ELF-1 (cell line): Measurements from ENCODE around the gene VTI1A.

Experiments
- DNase-seq: peaks from one replicate; pipeline ENCODE4 v3.0.0-alpha.2; 2016; ENCODE audit warnings: low read depth, low spot score

VTI1A gene

DNA sequence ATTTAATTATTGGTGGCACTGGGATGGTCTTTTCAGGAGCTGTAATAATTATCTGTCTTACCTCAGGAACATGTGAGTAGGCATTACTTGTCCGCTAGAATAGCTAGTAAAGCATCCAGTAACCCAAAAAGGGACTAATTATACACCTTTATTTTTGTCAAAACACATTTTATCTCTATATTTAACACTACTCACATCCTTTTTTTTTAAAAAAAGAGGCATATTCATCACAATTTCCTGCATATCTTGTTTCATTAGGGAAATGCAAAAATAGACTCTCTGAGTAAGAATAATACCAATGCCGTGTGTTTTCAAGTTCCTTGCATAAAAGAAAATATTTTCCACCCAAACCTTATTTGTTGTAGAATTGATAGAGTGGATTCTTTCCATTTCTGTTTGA lies 99.5 kb downstream of the VTI1A start:
- DNase-seq: no peak

GRCh38 chr10:112548535-112549276 lies 101.7 kb downstream of the VTI1A start:
- no peak for DNase-seq

- DNase-seq: no peak
These were observed 105.6 kb downstream of the VTI1A start for GRCh38 chr10:112552593-112553110.

DNA sequence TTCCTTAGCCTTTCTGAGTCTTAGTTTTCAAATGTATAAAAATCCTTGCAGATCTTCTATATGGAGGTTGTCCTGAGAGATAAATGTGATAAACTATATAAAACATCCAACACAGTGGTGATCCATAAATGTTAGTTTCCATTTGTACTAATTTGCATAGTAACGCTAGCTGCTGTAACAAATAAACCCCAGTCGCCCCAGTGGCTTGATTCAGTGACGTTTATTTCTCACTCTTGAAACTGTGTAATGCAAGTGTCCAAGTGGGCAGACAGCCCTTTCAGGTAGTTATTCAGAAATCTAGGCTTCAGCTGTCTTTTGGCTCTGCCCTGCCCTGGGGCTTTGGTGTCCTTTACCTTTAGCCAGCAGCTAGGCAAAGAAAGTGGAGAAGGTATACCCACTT lies 106.3 kb downstream of the VTI1A start:
- no peak for DNase-seq

DNA sequence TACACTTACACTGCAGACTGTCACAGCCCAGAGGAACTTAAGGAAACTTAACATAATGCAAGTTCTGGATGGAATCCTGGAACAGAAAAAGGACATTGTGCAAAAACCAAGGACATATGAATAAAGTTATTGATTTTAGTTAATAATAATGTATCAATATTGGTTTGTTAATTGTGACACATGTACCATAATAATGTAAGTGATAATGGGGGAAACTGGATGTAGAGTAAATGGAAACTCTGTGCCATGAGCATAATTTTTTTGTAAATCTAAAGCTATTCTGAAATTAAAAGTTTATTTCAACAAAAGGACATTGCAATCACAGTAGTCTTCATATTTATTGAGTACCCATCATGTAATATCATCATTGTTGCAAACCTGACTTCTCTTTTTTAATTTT lies 107.2 kb downstream of the VTI1A start:
- no peak for DNase-seq

DNA sequence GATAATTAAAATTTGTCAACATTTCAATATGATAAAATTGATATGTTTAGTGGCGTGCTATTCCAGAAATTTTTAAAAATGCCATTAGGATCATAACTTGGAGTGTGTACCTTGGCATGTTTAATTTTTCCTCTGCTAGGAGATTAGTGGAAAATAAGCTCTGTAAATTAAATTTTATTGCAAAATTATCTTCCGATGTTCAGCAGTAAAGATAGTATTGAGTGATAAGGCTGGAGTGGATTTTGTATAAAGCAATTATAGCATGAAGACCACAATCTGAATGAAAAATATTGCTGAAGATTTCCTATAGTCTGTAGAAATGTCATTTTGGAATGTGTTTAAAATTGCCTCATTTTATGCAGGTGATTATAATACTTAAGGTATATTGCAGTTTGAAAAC lies 110.2 kb downstream of the VTI1A start:
- DNase-seq: no peak

DNA sequence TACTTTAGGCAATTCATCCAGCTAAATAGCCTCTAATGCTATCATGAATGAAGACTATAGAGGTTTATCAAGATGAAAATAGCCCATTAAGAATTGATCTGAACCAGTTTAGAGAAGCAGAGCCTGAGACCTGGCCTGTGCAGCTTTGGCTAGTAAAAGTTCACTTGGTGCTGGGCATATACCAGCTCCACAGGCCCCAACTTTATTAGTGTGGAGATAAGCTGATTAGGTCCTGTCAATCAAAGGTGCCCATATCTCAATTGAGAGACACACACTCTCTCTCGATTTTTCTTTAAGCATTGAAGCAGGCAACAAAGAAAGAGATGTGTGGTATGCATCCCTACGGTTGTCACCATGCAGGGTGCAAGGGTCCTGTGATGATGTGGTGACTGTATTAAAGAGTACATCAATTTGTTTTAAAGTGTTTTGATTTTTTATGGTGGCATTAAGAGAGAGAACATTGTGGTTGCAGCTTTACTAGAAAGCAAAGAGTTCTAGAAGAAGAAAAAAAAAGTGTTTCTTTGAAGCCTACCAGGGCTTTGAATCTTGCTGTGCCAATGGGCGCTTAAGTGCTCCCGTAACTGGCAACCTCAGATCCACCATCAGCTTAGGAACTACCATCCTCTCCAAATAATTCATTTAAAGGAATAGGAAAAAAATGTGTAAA lies 111.6 kb downstream of the VTI1A start:
- no peak for DNase-seq

DNA sequence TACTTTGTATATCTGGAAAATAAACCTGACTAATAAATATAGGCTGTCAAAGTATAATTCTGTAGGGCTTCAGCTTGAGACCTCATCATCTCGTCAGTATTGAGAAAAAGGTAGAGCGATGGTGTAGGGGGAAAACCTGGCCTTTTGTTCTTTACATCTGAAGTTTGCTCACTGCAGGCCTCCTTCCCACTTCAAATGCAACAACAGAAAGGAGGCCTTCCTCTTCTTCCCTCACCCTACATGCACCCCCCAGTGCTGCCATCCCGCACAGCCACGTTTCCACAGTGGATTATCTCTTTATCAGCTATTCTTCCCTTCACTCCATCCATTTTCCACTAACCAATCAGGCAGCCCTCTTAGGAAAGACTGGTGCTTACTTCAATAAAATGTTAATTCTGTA lies 112.3 kb downstream of the VTI1A start:
- DNase-seq: no peak

DNA sequence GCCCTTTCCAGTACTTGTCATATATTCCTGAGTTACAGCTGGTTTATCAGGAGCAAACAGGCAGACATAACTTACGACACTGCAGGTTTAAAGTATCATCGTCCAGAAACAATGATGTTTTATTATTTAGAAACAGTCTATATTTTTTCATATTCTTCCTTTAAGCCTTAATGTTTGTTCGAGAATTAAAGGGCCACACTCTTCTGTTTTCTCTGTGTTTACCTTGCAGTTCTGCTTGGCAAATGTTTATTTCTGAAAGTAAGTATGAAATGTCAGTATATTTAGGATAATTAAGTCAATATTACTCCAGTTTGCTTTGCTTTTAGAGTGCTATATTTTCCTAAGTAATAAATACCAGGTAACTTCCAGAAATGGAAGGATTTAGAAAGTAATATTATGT lies 115.1 kb downstream of the VTI1A start:
- DNase-seq: no peak

GRCh38 chr10:112562809-112563663 lies 116.0 kb downstream of the VTI1A start:
- no peak for DNase-seq

GRCh38 chr10:112564337-112564736 lies 117.3 kb downstream of the VTI1A start:
- DNase-seq: no peak

DNA sequence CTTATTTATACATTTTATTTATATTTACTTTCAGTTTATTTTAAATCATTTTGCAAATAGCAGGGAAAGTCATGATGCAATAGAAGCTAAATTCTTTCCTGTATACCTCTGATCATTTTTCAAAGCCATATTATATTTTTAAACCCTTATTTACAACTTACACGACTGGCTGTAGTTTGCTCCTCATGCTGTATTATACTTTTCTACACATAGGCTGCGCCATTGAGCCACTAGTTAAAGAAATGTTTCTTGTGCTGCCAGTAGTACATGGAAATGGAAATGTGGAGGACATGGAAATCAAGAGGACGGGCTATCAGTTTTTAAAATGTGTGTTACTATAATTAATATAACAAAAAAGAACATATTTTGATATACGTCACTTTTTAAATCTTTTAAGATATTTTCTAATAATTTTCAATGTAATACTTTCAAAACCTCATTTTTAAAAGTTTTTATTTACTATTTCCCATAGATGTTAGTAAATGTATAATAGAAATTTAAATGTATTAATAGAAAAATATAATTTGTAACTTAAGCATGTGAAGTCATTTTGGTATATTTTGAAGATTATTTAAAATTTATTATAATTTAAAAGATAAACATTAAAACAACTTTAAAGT lies 118.5 kb downstream of the VTI1A start:
- DNase-seq: peak; percentile 44

DNA sequence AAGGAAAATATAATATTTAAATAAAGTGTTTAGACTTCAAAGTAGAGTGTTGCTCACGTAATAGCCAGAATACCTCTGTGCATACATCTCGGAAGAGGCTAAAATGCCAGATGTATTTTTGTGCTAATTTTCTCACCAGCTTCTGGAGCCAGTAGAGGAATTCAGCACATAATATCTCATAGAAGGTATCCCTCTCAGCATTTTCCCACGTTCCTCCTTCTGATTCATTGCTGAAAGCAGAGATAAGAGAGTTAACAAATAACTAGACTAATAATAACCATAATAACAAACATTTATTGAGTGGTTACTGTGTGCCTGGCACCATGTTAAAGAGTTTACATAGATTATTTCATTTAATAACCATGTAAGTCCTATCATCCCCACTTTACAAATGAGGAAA lies 123.6 kb downstream of the VTI1A start:
- DNase-seq: no peak

- DNase-seq: no peak
These were observed 132.6 kb downstream of the VTI1A start for GRCh38 chr10:112579578-112579977.

DNA sequence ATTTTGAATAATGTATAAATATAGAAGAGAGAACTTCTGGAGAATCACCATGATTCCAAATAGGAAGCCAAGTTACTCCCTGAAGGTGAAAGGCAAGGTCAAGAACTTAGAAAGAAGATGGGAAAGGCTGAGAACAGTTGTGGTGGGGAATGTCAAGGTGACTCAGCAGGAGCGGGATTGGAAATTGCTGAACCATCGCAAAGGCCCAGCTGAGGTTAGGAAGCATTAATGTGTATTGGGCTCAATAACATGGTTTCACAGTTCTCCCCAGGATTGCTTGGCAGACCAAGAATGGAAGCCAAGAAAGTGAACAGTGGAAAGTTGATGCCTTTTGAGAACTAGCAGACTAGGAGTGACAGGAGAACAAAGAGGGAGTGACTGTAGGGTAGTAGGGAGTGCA lies 133.3 kb downstream of the VTI1A start:
- no peak for DNase-seq

DNA sequence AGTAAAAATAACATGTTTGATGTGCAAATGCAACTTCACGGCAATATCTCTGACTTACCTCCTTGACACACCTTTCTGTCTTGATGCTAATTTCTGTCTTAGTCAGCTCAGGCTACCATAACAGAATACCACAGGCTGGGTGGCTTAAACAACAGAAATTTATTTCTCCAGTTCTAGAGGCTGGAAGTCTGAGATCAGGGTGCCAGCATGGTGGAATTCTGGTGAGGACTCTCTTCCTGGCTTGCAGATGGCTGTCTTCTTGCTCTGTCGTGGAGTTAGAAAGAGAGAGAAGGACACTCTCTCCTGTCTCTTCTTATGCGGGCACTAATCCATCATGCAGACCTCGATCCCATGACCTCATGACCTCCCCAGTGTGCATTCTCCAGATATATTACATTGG lies 134.9 kb downstream of the VTI1A start:
- no peak for DNase-seq

DNA sequence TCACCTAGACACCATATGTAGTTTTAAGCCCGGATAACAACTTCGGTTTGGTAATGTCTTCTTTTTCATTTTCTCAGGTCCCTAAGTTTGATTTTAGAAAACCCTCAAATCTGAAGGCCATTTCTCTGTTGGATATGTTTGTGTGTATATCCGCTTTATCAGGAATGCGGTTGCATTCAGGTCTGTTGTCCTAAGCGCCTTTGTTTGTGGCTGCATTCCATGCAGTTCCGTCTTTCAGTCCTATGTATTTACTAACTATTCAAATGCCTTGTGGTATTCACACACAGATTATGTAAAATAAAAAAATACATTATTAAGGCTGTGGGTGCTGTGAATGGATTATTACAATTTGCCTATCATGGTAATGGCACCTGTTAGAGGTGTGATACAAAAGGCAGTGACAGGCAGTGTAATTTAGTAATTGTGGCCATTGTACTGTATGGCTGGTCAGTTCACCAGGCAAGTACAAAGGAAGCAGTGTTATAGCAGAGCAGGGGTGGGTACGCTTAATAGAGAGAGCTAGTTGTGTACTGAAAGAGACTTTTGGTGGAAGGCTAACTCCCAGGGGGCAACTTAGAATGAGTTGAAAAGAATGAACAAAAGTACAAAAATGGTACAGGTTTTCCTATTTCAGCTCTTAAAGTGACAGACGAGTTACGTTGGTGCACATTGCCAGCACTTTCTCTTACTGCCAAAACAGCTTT lies 136.4 kb downstream of the VTI1A start:
- DNase-seq: no peak

DNA sequence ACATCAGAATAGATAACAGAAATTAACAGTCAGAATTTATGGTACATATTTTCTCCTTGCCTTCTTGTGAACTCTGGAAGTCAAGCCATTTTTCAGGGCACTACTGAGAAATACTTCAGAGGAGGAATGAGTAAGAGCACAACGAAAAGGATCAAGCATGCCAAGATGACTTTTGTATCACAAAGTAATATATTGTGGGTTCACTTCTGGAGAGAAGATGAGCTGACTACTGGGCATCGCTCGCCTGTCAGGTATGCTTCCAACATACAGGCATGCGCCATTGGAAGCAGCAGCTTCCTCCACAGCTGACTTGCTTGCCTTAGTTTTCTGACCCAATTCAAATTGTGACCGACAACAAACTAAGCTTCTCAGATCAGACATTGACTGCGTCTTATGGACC lies 137.3 kb downstream of the VTI1A start:
- DNase-seq: no peak

- DNase-seq: no peak
These were observed 138.1 kb downstream of the VTI1A start for GRCh38 chr10:112585126-112585525.

DNA sequence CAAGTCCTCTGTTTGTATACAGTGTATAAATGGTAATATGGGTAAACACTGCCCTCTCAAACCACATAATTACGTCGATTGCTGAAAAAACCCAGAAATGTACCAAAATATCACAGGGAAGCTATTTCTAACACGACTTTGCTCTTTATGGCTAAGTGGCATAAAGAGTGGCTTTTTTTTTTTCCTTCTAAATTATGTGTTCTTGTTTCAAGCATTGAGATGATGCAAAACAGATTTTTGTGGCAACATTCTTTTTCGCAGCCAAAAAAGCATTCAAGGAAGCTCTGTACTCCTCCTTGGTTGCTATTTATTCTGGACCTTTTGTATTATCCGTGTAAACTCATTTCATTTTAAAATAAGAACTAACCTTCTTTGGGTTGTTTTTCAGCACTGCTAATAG lies 138.9 kb downstream of the VTI1A start:
- no peak for DNase-seq

DNA sequence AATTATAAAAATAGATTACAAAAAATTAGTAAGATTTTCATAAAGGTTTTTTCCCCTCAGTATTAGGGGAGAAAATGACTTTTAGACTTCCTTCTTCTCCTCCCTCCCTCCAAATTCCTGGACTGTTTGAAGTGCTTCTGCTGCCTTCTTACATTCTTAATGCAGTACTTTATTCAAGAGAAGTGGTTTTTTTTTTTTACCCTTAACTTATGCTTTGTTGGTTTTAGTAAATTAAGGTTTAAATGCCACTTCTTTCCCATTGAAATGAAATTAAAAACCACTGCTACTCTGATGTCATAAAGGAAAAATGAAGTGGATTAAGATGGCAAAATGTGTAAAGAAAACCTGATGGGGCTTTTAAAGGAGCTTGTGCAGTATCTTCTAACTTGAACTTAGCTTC lies 140.7 kb downstream of the VTI1A start:
- no peak for DNase-seq
